ENCODE data around the gene RALBP1.

RALBP1 gene

GRCh38 chr18:9477509-9477908 is 2.2 kb downstream of the RALBP1 start:
- POLR2A ChIA-PET: no interaction called here
- no peaks in the 10 kb centered on the region for H3K9me3 ChIP-seq (ENCODE audit: control insufficient read depth, insufficient read depth, low read depth, low read length)
- H3K4me1 ChIP-seq (ENCODE audit: control insufficient read depth, insufficient read depth, low read length): peaks cover 9% of the 10 kb centered on the region; the same call in 1 of the 2 replicates
- H3K27ac ChIP-seq (ENCODE audit: extremely low read depth, low read depth, low read length): no peak overlapping the region
- TF ChIP-seq ZNF350 (tag by site-specific recombination; IDR thresholded peaks at IDR 0.05): no peak
- TF ChIP-seq, protein P1, sequence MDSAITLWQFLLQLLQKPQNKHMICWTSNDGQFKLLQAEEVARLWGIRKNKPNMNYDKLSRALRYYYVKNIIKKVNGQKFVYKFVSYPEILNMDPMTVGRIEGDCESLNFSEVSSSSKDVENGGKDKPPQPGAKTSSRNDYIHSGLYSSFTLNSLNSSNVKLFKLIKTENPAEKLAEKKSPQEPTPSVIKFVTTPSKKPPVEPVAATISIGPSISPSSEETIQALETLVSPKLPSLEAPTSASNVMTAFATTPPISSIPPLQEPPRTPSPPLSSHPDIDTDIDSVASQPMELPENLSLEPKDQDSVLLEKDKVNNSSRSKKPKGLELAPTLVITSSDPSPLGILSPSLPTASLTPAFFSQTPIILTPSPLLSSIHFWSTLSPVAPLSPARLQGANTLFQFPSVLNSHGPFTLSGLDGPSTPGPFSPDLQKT (IDR thresholded peaks at IDR 0.05; ENCODE audit: borderline replicate concordance, low read depth, low read length): no peak
- no peak for TF ChIP-seq ZNF335 (tag by site-specific recombination; conservative IDR thresholded peaks at IDR 0.05)
- TF ChIP-seq ZBTB10 (tag by site-specific recombination; IDR thresholded peaks at IDR 0.05): no peak
- no peak for TF ChIP-seq ZNF2 (tag by site-specific recombination; IDR thresholded peaks at IDR 0.05)
- no peak for TF ChIP-seq ZNF211 (tag by site-specific recombination; IDR thresholded peaks at IDR 0.05; ENCODE audit: low read depth)
- no peak for TF ChIP-seq ZNF266 (tag by site-specific recombination; IDR thresholded peaks at IDR 0.05; ENCODE audit: low read depth)
- TF ChIP-seq ZNF354C (tag by site-specific recombination; IDR thresholded peaks at IDR 0.05; ENCODE audit: borderline replicate concordance, low read depth): no peak
- TF ChIP-seq ZNF133 (tag by site-specific recombination; IDR thresholded peaks at IDR 0.05): no peak
- TF ChIP-seq ZNF112 (tag by site-specific recombination; IDR thresholded peaks at IDR 0.05): no peak
- TF ChIP-seq GLI2 (tag by site-specific recombination; IDR thresholded peaks at IDR 0.05; ENCODE audit: borderline replicate concordance, low read depth): no peak
- no peak for TF ChIP-seq ZNF830 (tag by site-specific recombination; IDR thresholded peaks at IDR 0.05; ENCODE audit: low read depth)
- CTCF ChIA-PET: interaction anchor here (0.5 to 1.3 kb wide), 3 partner anchors 13 to 138 kb away, joined by 3 to 9 read pairs (median 4); no protein-coding TSS in a partner anchor
- no peak overlapping the region for H3K4me3 ChIP-seq (ENCODE audit: low read depth, low read length)
- peaks cover 7% of the 10 kb centered on the region in 2 experiments; a peak in 2 of 3 replicates for H3K36me3 ChIP-seq (ENCODE audit: control insufficient read depth in 2 of 2, insufficient read depth in 1 of 2, low read length in 2 of 2)

- Histone ChIP-seq H3K4me1 (ENCODE audit: control insufficient read depth, insufficient read depth, low read length) (peaks cover 9% of the 10 kb centered on the region; the same call in 1 of the 2 replicates), H3K27ac (ENCODE audit: extremely low read depth, low read depth, low read length) (no peak overlapping the region), H3K9me3 (ENCODE audit: control insufficient read depth, insufficient read depth, low read depth, low read length) (no peaks in the 10 kb centered on the region), H3K4me3 (ENCODE audit: low read depth, low read length) (no peak overlapping the region), H3K36me3 (ENCODE audit: control insufficient read depth in 2 of 2, insufficient read depth in 1 of 2, low read length in 2 of 2) (peaks cover 7% of the 10 kb centered on the region in 2 experiments; a peak in 2 of 3 replicates)
- POLR2A ChIA-PET: no interaction called here
- CTCF ChIA-PET: no interaction called here
- TF ChIP-seq ZBTB17 (tag by site-specific recombination; IDR thresholded peaks at IDR 0.05): no peak
- no peak for TF ChIP-seq ZNF10 (tag by site-specific recombination; IDR thresholded peaks at IDR 0.05)
- TF ChIP-seq ZNF23 (tag by site-specific recombination; IDR thresholded peaks at IDR 0.05; ENCODE audit: borderline replicate concordance): no peak
- no peak for TF ChIP-seq ZNF549 (tag by site-specific recombination; IDR thresholded peaks at IDR 0.05)
- TF ChIP-seq, protein P2, sequence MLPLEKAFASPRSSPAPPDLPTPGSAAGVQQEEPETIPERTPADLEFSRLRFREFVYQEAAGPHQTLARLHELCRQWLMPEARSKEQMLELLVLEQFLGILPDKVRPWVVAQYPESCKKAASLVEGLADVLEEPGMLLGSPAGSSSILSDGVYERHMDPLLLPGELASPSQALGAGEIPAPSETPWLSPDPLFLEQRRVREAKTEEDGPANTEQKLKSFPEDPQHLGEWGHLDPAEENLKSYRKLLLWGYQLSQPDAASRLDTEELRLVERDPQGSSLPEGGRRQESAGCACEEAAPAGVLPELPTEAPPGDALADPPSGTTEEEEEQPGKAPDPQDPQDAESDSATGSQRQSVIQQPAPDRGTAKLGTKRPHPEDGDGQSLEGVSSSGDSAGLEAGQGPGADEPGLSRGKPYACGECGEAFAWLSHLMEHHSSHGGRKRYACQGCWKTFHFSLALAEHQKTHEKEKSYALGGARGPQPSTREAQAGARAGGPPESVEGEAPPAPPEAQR (tag by site-specific recombination; IDR thresholded peaks at IDR 0.05): no peak
- TF ChIP-seq MYNN (tag by site-specific recombination; IDR thresholded peaks at IDR 0.05; ENCODE audit: borderline replicate concordance): no peak
- no peak for TF ChIP-seq ZNF777 (tag by site-specific recombination; IDR thresholded peaks at IDR 0.05; ENCODE audit: borderline replicate concordance)
- no peak for TF ChIP-seq ZNF335 (tag by site-specific recombination; conservative IDR thresholded peaks at IDR 0.05)
- no peak for TF ChIP-seq KLF16 (tag by site-specific recombination; IDR thresholded peaks at IDR 0.05)
- TF ChIP-seq REST (tag by site-specific recombination; IDR thresholded peaks at IDR 0.05): no peak
- TF ChIP-seq ZNF654 (tag by site-specific recombination; IDR thresholded peaks at IDR 0.05; ENCODE audit: low read depth): no peak
- no peak for TF ChIP-seq ZBTB6 (tag by site-specific recombination; IDR thresholded peaks at IDR 0.05)
- TF ChIP-seq ZNF514 (tag by site-specific recombination; IDR thresholded peaks at IDR 0.05): no peak
Measured at GRCh38 chr18:9478545-9478944, 3.2 kb downstream of the RALBP1 start.

Measured in HEK293 (cell line).